D721Med (cell line): ENCODE measurements around the gene POLDIP2.

Experiments used
- DNase-seq: peaks from one replicate; pipeline ENCODE4 v3.0.0; 2011; ENCODE audit warnings: low spot score; ENCODE audit not compliant: insufficient read length
- FAIRE-seq: peaks from 2 replicates; lab custom pipeline; 2011; peaks lifted over from hg19 to GRCh38; lab: Jason Lieb, UNC
- CTCF ChIP-seq: IDR thresholded peaks from 2 replicates; pipeline ENCODE4 v1.5.1; 2012; ENCODE audit warnings: mild to moderate bottlenecking, control low read depth; ENCODE audit not compliant: insufficient read depth; ENCODE audit errors: missing control alignments

POLDIP2 gene

GRCh38 chr17:28365487-28365886 is 8.2 kb upstream of the POLDIP2 start:
- TF ChIP-seq CTCF, result no peak
- FAIRE-seq (no peak), DNase-seq (no peak)

- no peak for DNase-seq
- no peak for FAIRE-seq
- no peak for TF ChIP-seq CTCF
Measured at GRCh38 chr17:28364665-28365363, 7.5 kb upstream of the POLDIP2 start, which contains the start of gene SEBOX. TSS of gene SEBOX (minus strand) at chr17:28365199. CDS start at chr17:28365151, 48 bp downstream.

- FAIRE-seq, result no peak
- no peak for TF ChIP-seq CTCF
- no peak for DNase-seq
Measured at GRCh38 chr17:28363776-28364650, 6.7 kb upstream of the POLDIP2 start.

- no peak for TF ChIP-seq CTCF
- DNase-seq, result no peak
- FAIRE-seq, result no peak
Measured at GRCh38 chr17:28363186-28363585, 5.9 kb upstream of the POLDIP2 start.

GRCh38 chr17:28357901-28358197 is 522 bp upstream of the POLDIP2 start:
- DNase-seq, result no peak
- FAIRE-seq, result no peak
- no peak for TF ChIP-seq CTCF

GRCh38 chr17:28350271-28350670 is 7.1 kb downstream of the POLDIP2 start:
- DNase-seq (no peak), FAIRE-seq (no peak)
- no peak for TF ChIP-seq CTCF

- DNase-seq, result no peak
- no peak for TF ChIP-seq CTCF
- no peak for FAIRE-seq
Measured at GRCh38 chr17:28348979-28349378, 8.3 kb downstream of the POLDIP2 start.
